HG02884 (cell line): ENCODE data around the gene MRPL36.
"Not testable (repeated sequence)": the region's sequence is repeated elsewhere in the genome, so short reads cannot be mapped to it uniquely, and the experiment has no call there.

Source experiments
- ATAC-seq: cut with Tn5 transposase; IDR thresholded peaks from one replicate; pipeline ENCODE4 v1.9.1; 2021; ENCODE audit warnings: mild to moderate bottlenecking, moderate library complexity; ENCODE audit not compliant: unreplicated experiment

The MRPL36 gene

DNA sequence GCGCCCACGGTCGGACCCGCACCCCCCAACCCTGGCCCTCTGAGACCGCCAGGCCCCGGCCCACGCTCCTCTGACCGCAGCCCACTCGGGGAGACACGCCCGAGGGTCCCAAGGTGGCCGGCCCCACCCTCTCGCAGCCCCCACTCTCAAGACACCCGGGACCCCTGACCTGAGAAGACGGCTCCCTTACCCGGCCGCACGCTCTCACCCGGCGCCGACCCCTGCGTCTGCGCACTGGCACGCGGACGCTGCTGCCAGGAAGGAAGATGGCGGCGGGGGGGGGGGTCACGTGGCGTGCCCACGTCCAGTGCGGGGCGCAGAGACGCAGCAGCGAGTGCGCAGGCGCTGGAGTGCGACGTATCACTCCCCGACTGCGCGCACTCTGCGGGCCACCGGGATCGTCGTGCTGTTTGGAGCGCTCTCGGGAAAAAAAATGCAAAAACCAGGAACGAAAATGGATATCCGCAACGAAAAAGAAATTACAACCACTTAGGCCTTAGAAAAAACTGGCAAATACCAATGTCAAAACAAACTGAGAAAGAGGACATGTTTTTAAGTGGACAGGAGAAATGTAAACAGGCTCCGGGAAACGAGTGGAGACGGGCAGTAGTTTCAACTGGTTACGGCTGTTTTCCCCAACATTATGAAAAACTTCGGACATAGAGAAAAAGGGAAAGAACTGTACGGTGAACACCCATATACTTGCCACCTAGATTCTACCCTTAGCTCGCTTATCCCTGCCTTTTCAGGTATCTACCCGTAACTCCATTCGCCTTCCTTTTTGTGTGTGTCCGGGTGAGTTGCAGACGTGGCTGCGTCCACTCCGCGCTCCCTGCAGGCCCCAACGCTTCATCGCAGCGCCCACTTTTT lies at the start of gene MRPL36:
MRPL36 (minus strand) TSS at position 236 of the 870 bp plus-strand sequence. CDS start 902 bp downstream, outside the sequence.
- peak; percentile 38 for ATAC-seq

DNA sequence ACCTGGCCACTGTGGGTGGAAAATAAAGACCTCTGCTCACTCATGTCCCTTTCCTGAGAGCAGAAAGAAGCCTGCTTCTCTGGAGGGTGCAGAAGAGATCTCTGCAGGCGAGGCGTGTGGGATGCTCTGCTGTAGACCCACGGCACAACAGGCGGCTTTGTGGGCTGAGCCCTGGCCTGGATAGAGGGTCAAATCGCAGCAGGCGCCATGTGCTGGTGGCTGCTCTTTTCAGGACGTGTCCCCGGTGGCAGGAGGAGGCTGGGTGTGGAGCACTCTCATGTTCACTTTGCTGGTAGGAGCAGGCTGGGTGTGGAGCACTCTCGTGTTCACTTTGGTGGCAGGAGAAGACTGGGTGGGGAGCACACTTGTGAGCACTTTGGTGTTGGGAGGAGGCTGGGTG lies 48.0 kb upstream of the MRPL36 start:
- no peak for ATAC-seq

DNA sequence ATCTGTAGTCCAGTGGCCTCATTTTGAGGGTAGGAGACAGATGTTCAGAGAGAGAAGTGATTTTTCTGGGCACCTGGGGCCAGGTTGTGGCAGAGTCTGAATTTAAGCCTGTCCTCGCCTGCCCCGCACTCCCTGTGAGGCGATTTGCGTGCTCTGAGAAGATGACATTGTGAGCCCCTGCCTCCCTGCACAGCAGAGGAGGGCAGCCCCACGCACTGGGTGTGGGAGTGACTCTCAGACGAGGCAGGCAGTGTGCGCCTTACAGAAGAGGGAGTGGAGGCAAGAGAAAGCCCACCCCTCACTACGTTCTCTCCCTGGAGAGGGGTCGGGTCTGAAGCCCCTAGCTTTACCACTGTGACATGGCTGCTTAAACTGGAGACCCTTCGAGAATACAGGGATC lies 47.4 kb upstream of the MRPL36 start:
- ATAC-seq, result no peak

DNA sequence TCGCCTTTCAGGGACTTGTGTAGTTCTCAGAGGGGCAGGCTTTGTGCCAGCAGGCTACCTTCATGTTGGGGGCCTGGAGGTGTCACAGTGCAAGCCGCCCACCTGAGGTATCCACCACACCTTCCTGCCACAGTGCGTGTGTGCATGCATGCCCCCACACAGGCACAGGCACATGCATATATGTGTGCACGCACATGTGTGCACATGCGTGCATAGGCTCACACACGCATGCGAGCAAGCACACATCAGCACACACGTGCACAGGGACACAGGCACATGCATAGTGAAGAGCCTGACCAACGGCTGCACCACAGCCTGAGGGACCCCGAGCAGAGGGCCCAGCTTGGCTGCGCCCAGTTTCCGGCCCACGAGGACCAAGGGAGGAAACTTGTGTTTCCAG lies 46.9 kb upstream of the MRPL36 start:
- ATAC-seq, result no peak

DNA sequence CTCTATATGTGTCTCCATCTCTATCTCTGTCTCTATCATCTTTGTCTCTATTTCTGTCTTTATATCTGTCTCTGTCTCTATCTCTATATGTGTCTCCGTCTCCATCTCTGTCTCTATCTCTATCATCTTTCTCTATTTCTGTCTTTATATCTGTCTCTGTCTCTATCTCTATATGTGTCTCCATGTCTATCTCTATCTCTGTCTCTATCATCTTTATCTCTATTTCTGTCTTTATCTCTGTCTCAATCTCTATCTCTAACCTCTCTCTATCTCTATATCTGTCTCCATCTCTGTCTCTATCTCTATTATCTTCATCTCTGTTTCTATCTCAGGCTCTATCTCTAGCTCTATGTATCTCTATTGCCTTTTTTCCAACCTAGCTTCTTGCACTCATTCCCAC lies 46.1 kb upstream of the MRPL36 start:
- no peak for ATAC-seq

DNA sequence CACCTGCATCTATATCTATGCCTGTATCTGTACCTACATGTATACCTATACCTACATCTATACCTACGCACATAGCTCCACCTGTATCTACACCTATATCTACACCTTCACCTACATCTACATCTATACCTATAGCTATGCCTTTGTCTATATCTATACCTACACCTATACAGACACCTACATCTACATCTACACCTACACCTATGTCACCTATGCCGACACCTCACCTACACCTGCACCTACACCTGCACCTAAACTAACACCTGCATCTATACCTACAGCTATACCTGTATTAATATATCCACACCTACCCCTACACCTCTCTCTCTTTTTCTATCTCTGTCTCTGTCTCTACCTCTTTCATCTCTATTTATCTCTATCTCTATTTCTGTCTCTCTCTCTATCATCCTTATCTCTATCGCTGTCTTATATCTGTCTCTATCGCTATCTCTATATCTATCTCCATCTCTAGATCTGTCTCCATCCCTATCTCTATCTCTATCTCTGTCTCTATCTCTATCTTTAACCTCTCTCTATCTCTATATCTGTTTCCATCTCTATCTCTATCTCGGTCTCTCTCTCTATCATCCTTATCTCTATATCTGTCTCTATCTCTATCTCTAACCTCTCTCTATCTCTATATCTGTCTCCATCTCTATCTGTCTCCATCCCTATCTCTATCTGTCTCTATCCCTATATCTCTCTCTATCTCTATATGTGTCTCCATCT lies 45.2 kb upstream of the MRPL36 start:
- ATAC-seq, result no peak

DNA sequence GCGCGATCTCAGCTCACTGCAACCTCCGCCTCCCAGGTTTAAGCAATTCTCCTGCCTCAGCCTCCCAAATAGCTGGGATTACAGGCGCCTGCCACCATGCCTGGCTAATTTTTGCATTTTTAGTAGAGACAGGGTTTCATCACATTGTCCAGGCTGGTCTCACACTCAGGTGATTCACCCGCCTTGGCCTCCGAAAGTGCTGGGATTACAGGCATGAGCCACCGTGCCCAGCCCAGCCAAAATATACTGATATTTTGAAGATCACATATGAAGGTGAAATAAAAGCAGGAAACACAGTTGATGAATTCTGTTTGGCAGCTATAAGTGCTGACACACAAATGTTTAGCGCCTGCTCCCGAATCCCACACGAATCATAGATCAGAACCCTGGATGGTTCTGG lies 44.1 kb upstream of the MRPL36 start:
- ATAC-seq, result not testable (repeated sequence)

DNA sequence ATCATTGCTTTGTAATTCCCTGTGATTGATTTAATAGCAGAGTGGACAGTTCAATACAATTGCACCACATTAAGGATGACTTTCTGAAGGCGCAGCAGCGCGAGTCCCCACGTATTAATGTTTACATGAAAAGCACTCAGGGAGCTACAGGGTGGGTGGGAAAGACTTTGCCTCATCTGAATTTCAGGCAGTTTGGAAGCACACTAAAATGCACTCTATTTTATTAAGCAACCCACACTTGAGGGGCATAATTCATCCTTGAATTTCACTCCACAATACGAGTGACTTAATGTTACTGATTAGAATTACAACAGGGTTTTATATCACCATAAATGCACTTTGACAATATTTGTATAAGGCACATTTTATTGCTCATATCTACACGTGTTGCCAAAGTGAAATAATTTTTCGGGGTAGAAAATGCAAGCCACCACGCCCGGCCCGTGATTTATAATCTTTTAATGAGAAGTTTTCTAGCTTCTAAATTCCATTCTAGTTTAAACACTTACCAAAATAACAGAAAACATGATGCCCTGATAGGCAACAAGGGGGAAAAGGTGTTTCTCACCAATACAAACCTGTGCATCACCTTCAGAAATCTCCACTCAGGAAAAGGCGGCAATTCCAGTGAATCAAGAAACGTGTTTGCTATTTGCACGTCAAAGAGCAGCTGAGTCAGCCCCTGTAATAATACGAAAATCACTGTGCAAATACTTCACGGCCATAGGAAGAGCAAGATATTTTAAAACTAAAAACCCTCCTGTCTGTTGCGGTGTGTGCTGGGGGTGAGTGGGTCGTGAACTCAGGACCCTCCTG lies 42.6 kb upstream of the MRPL36 start:
- no peak for ATAC-seq

DNA sequence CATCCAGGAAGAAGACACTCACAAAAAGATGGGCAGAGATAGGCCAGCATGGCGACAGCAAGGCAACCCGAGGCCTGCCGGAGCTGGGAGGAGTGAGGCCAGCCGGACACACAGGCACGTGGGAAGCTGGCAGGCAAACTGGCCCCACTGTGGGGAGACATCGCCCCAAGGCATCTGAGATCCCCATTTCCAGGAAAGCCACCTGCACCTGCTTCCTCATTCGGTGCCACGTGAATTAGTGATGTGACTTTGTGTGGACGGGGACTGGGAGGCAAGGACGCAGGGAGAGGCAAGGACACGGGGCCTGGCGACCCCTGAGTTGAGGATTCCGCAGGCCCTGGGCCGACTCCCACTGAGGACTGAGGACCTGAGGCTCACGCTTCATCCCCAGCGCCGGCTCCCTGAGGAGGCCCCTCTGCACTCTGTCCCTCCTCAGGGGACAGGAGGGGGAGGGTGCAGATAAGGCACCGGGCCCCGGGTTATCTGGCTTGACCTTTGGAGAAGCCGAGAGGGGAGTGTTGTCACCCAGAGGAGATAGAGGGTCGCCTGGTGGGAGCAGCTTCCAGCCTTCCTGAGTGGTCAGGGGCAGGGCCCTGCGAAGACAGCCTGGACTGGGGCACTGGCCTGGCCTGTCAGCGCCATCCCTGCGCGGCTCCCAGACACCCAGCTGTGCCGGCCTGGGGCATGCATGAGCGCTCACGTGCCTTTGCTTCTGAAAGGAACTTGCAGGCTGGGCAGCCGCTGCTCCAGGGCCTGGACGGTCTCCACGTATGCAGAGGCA lies 41.3 kb upstream of the MRPL36 start:
- ATAC-seq, result no peak

DNA sequence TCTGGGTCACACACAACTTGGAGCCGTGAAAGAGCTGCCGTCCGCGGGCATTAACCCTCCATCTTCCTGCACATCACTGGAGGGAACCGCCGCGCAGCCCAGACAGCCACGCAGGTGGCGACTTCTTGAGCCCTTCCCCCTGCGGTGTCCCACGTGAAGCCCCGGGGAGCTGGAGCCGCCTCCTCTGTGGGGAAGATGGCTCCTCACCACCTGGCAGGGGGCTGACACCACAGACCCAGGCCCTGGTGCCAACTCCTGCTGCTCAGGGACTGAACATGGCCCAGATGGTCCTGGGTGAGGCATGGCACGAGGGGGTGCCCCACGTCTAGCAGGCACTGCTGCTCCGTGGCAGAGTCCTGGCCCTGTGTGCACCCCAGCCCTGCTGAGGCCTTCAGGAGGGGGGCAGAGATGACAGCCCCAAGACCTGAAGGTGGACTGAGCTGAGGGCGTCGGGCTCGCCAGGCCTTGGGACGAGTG lies 40.5 kb upstream of the MRPL36 start:
- ATAC-seq, result no peak

DNA sequence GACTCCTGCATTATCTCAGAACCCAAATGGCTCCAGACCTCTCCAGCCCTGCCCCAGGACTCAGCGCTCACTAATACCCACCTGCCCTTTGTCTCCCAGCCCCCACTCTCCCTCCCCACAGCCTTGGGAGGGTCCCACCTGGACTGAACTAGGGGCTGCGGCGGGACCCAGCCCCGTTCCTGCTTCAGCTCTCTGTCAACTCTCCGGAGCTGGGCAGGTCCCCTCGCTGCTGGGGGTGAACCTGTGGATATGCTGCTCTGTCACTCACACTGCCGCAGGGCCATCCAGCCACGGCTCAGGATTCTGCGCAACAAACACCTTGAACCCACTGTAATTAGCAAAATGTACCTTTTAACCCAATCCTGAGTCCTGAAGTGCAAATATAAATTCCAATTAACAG lies 38.4 kb upstream of the MRPL36 start:
- ATAC-seq, result no peak

DNA sequence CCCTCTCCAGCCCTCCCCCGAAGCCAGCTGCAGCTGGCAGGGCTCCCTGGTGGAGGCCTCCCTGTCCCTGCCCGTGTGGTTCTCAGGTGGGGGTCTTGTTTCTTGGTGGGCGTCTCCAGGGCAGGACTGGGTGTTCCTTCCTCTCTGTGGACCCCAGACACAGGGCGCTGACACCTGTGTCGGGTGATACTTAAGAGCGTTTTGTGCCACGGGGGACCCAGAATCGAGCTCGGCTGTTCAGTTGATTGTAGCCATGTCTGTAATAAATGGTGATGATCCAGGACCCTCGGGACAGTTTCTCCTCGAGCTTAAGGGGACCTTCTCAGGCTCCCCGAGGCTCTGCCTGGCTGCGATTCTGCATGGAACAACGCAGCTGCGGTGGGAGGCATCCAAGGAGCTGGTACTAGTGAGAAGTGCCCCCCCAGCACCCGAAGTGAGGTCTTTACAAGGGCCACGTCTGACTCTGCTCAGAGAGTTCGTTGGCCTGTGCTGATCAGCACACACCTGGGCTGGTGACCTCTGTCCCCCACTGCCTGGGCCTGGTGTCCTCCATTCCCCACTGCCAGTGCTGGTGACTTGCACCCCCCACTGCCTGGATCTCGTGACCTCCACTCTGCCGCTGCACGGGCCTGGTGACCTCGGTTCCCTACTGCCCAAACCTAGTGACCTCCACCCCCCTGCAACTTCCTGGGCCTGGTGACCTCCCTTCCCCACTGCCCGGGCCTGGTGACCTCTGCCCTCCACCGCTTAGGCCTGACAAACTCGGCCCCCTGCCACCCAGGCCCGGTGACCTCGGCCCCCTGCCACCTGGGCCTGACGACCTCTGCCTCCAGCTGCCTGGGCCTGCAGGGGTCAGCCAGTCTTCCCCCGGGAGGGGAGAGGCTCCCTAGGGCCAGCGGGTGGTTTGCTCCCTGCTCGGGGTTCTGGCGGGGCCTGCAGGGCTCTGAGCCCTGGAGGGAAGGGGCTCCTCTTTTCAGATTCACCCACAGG lies 37.5 kb upstream of the MRPL36 start:
- no peak for ATAC-seq

DNA sequence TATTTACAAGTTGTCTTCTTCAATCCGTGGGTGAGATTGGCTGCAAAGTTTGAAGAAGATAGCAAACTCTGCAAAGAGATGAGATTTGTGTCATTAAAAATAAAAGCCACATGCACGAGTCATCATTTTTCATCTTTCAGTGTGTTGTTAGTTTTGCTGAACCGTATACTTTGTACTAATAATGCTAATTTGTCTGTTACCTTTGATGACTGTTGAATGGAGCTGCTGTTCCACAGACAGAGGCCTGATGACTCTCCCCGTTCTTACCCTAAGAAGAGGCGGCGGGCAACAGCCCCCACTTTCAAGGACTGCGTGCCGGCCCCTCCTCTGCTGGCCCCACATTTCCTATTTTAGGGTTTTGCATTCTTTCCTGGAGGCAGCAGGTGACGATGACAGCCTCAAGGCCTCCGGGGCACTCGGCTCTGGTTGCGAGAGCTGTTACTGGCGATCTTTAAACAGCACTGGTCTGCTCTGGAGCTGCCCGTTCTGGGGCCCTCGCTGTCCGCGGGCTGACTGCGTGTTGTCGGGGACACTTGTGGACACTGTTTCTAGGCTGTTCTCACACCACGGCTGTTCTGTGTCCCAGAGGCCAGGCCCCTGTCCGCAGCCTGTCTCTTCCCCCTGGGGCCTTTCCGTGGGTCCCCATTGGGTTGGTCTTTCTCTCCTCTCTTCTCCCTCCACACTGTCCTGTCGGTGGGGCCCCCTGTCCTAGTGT lies 36.7 kb upstream of the MRPL36 start:
- ATAC-seq, result no peak

DNA sequence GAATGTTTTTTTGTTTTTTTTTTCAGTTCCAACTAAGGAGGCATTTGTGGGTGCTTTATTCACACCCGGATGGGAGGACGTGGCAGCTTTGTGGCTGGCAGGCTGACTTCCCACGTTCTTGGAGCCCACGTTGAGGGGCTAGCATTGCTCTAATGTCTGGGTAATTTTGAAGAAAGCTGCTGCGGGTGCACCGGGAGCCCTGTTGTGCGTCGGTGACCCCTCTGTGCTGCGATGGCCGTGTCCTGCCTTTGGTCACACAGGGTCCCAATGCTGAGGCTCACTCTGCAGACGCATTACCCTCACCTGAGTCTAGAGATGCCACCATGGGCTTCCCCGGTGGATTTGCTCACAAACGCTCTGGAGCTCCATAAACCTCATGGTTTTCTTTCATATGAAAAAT lies 35.8 kb upstream of the MRPL36 start:
- no peak for ATAC-seq

DNA sequence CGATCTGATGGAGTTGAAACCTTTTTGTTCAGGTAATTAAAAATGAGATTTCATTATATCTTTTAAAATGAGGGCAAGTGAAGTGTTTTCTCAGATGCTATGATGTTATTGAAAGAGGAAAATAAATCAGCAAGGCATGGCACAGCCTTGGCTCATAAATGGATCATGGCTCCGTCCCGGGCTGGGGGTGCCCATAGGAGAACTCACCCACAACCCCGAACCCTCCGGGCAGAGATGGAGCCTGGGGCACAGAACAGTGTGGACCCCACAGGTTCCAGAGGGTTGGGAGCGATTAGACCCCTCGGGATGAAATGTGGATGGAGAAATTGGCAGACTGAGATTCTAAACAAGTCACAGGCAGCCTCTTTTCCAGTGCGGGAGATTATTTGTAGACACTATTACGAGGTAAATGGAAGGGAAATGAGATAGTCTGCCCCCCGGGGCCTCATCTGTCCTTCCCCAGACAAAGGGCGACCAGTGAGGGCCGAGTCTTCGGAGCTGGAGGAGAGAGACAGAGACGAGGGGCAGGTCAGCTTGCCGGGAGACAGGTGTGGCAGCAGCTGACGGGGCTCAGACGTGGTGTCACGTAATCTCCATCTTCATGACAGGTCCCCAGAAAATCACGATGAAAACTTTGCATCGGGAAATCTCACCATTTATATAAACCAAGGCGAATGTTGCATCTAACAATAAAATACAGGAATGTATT lies 35.2 kb upstream of the MRPL36 start:
- ATAC-seq, result no peak

DNA sequence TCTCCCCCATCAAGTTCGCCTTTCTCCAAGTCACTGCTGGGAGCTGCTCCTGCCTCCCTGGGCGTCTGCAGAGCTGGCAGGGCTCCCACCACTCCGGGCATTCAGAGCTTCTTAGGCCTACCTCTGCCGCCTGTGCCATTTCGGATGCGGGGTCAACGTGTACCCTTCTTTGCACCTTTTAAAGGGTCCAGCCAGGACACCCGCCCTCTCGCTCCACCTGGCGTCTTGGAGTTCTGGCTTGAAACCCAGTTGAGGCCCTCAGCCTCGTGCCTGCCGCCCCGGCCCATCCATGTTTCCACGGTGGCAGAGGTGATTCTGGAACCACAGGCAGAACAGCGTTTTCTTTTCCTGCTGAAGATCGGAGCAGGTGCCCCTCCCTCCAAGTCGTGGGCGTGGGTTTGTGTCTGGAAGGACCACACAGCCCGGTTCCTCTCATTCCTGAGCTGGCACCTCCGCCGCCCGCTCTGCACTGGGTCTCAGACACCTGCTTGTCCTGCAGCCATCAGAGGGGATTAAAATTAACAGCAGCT lies 34.5 kb upstream of the MRPL36 start:
- no peak for ATAC-seq

DNA sequence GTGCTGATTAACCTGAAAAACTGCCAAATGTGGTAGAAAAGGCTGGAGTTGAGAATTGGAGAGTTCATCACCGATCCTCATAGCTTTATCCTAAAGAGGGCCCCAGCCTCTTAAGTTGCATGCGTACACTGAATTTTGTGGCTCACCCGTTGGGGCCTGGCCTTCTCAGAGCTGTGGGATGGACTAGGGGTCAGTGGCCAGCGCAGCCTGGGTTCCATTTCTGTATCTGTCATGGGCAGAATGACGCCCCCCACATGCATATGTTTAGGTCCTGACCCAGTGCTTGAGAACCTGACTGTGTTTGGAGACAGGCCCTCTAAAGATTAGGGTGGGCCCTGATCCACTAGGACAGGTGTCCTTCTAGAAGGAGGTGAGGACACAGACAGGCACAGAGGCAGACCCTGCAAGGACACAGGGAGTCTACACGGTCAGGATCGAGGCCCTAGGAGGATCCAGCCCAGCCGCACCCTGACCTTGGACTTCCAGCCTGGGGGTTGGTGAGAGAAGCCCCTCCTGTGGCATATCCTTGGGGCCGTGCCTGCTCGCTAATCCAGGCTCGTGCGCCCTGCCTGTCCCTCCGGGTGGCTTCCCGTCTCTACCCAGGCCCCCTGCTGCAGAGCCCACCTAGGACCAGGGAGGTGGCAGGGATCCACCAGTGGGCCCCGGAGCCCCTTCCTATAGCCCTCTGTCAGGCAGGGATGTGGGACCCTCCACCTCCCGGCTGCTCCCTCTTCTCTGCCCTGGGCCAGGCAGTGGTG lies 33.8 kb upstream of the MRPL36 start:
- ATAC-seq, result no peak
